ENCODE results near the gene SYNE4.
A peak's percentile ranks its signal among the peaks of the same experiment; 100 is the strongest.
"Not testable (repeated sequence)": the region's sequence is repeated elsewhere in the genome, so short reads cannot be mapped to it uniquely, and the experiment has no call there.

The SYNE4 gene

GRCh38 chr19:36008336-36008978 lies at the start of gene SYNE4:
SYNE4 (minus strand) TSS chr19:36008813; CDS start chr19:36008681, 132 bp downstream.
- DNase-seq (ENCODE audit: low read depth in 2 of 2), result no peak

- peak; percentile 87 to 89 for DNase-seq (ENCODE audit: low read depth in 2 of 2)
Observed at GRCh38 chr19:36054733-36055686, 46.4 kb upstream of the SYNE4 start, which contains the start of gene WDR62. WDR62 (plus strand) TSS chr19:36054897; CDS start chr19:36054972, 75 bp downstream.

- DNase-seq (ENCODE audit: low read depth in 2 of 2), result peak; percentile 100
Observed at GRCh38 chr19:36054119-36054732, 45.6 kb upstream of the SYNE4 start, which contains the start of gene THAP8. THAP8 (minus strand) TSS chr19:36054285; CDS start chr19:36054217, 68 bp downstream.

- DNase-seq (ENCODE audit: low read depth in 2 of 2), result no peak
Observed at GRCh38 chr19:36051637-36052036, 43.0 kb upstream of the SYNE4 start.

GRCh38 chr19:36051236-36051635 lies 42.6 kb upstream of the SYNE4 start:
- no peak for DNase-seq (ENCODE audit: low read depth in 2 of 2)

- DNase-seq (ENCODE audit: low read depth in 2 of 2), result no peak
Observed at GRCh38 chr19:36049080-36049698, 40.6 kb upstream of the SYNE4 start.

GRCh38 chr19:36047835-36048234 lies 39.2 kb upstream of the SYNE4 start:
- no peak for DNase-seq (ENCODE audit: low read depth in 2 of 2)

- no peak for DNase-seq (ENCODE audit: low read depth in 2 of 2)
Observed at GRCh38 chr19:36046443-36047050, 37.9 kb upstream of the SYNE4 start.

- DNase-seq (ENCODE audit: low read depth in 2 of 2), result no peak
Observed at GRCh38 chr19:36043952-36044351, 35.3 kb upstream of the SYNE4 start.

GRCh38 chr19:36041831-36042230 lies 33.2 kb upstream of the SYNE4 start:
- no peak for DNase-seq (ENCODE audit: low read depth in 2 of 2)

- DNase-seq (ENCODE audit: low read depth in 2 of 2), result not testable (repeated sequence)
Observed at GRCh38 chr19:36041092-36041491, 32.5 kb upstream of the SYNE4 start.

- DNase-seq (ENCODE audit: low read depth in 2 of 2), result no peak
Observed at GRCh38 chr19:36040495-36040894, 31.9 kb upstream of the SYNE4 start.

GRCh38 chr19:36032251-36033104 lies 23.9 kb upstream of the SYNE4 start, which contains the start of gene CLIP3:
CLIP3 (minus strand) TSS chr19:36032873; CDS start chr19:36032357, 516 bp downstream.
- peak; percentile 33 to 46 for DNase-seq (ENCODE audit: low read depth in 2 of 2)

GRCh38 chr19:36031308-36031707 lies 22.7 kb upstream of the SYNE4 start:
- no peak for DNase-seq (ENCODE audit: low read depth in 2 of 2)

GRCh38 chr19:36030264-36031148 lies 21.9 kb upstream of the SYNE4 start:
- DNase-seq (ENCODE audit: low read depth in 2 of 2), result no peak

- DNase-seq (ENCODE audit: low read depth in 2 of 2), result no peak
Observed at GRCh38 chr19:36028313-36029041, 19.9 kb upstream of the SYNE4 start.

GRCh38 chr19:36027696-36028095 lies 19.1 kb upstream of the SYNE4 start:
- DNase-seq (ENCODE audit: low read depth in 2 of 2), result no peak

- DNase-seq (ENCODE audit: low read depth in 2 of 2), result no peak
Observed at GRCh38 chr19:36026091-36026876, 17.7 kb upstream of the SYNE4 start.
